ENCODE results near the gene EPB41L4B.

EPB41L4B gene

GRCh38 chr9:109191746-109192145, 129.1 kb downstream of the EPB41L4B start:
- no peak for DNase-seq

GRCh38 chr9:109190151-109190550, 130.7 kb downstream of the EPB41L4B start:
- DNase-seq, result no peak

- no peak for DNase-seq
Observed at GRCh38 chr9:109186857-109187520, 133.9 kb downstream of the EPB41L4B start.

- DNase-seq, result no peak
Observed at GRCh38 chr9:109182940-109183798, 137.7 kb downstream of the EPB41L4B start.

GRCh38 chr9:109182550-109182939, 138.3 kb downstream of the EPB41L4B start:
- DNase-seq, result no peak

- DNase-seq, result no peak
Observed at GRCh38 chr9:109181284-109181683, 139.6 kb downstream of the EPB41L4B start.

- DNase-seq, result no peak
Observed at GRCh38 chr9:109179801-109180523, 140.9 kb downstream of the EPB41L4B start.

- DNase-seq, result no peak
Observed at GRCh38 chr9:109176963-109177362, 143.9 kb downstream of the EPB41L4B start.

- DNase-seq, result no peak
Observed at GRCh38 chr9:109176386-109176785, 144.5 kb downstream of the EPB41L4B start.

GRCh38 chr9:109172935-109173334, 147.9 kb downstream of the EPB41L4B start:
- DNase-seq, result no peak

GRCh38 chr9:109171926-109172325, 148.9 kb downstream of the EPB41L4B start:
- DNase-seq, result no peak

- DNase-seq, result no peak
Observed at GRCh38 chr9:109168170-109168569, 152.7 kb downstream of the EPB41L4B start.

GRCh38 chr9:109167716-109168115, 153.1 kb downstream of the EPB41L4B start:
- no peak for DNase-seq

- no peak for DNase-seq
Observed at GRCh38 chr9:109166771-109167601, 153.9 kb downstream of the EPB41L4B start, which contains the start of gene FRRS1L. Gene FRRS1L, minus strand, starts transcription at chr9:109167249. Its CDS starts 111 bp downstream, at chr9:109167138.

- DNase-seq, result no peak
Observed at GRCh38 chr9:109166171-109166770, 154.6 kb downstream of the EPB41L4B start.

- no peak for DNase-seq
Observed at GRCh38 chr9:109164042-109164441, 156.8 kb downstream of the EPB41L4B start.

- no peak for DNase-seq
Observed at GRCh38 chr9:109163194-109163593, 157.7 kb downstream of the EPB41L4B start.

GRCh38 chr9:109162677-109163076, 158.2 kb downstream of the EPB41L4B start:
- DNase-seq, result no peak

- no peak for DNase-seq
Observed at GRCh38 chr9:109161471-109161870, 159.4 kb downstream of the EPB41L4B start.

GRCh38 chr9:109159583-109159982, 161.3 kb downstream of the EPB41L4B start:
- DNase-seq, result no peak

GRCh38 chr9:109158651-109159050, 162.2 kb downstream of the EPB41L4B start:
- no peak for DNase-seq

GRCh38 chr9:109156708-109157107, 164.2 kb downstream of the EPB41L4B start:
- no peak for DNase-seq

Measured in NCI-H2081 treated with DMSO at 0.1 percent for 48 hours (cell line).